SH-SY5Y (cell line): ENCODE data around the gene CHAT.

Experiments
- GATA2 ChIP-seq: IDR thresholded peaks from 2 replicates; pipeline ENCODE4 v1.6.1; 2011; ENCODE audit warnings: mild to moderate bottlenecking, low read depth, low read length
- GATA3 ChIP-seq: IDR thresholded peaks from 2 replicates; pipeline ENCODE4 v1.6.1; 2011; ENCODE audit warnings: low read depth, mild to moderate bottlenecking, low read length, moderate library complexity

- TF ChIP-seq GATA2, result no peak
- no peak for TF ChIP-seq GATA3
Measured at GRCh38 chr10:49568235-49568634, 45.6 kb upstream of the CHAT start.
